Suppressor macrophage (primary cell): ENCODE results near the gene ACTRT2.

Experiments used
- DNase-seq, 4 experiments: peaks; one replicate each; pipeline ENCODE4 v3.0.0-alpha.2; 2020 to 2022

The ACTRT2 gene

DNA sequence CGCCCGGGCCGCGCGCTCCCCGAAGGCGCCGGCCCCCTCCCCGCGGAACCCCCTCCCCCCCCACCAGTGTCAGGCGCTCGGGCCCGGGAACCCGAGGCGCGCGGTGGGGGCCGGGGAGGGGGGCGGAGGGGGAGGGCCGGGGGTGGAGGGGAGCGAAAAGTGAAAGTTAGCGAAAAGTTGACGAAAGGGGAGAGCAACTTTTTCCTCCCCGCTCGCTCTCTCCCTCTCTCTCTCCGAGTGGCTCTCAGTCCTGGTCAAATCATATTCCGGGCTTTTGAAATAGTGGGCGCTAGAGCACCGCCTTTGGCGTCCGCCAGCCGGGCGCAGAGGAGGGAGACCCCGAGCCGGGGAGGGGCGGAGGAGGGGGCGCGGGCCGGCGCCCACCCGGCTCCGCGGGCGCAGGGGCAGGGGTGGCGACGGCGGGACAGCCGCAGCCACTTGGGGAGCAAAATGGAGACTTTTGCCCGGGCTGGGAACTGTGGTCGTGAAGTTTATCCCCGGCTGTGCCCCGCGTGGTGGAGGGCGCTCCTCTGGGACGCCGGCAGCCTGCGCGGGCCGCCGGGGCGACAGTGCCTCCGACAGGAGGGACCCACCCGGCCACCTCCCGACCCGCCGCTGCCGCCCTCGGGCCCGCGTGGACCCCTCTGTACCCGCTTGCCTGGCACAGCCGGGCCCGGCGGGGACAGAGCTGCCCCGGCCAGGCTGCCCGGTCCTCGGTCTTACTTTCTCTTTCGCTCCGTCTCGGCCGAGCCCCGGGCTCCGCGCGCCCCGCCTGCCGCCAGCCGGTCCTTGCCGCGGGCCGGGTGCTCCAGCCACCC lies 48.4 kb downstream of the ACTRT2 start:
- peak in 2 of 4 experiments; percentile 35 to 45 for DNase-seq

DNA sequence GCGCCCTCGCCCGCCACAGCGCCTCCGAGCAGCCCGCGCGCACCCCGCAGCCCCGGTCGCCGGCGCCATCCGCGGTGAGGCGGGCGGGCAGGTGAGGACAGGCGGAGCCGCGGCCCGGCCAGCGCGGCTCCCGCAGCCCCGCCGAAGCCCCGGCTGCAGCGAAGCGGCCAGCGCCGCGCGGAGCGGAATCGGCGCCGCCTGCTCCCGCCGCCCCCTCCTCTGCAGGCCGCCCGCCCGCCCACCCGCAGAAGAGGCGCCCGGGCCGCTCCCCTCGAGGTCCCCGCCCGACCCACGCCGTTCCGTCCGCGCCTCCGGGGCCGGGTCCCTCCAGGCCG lies 49.0 kb downstream of the ACTRT2 start:
- DNase-seq = no peak

DNA sequence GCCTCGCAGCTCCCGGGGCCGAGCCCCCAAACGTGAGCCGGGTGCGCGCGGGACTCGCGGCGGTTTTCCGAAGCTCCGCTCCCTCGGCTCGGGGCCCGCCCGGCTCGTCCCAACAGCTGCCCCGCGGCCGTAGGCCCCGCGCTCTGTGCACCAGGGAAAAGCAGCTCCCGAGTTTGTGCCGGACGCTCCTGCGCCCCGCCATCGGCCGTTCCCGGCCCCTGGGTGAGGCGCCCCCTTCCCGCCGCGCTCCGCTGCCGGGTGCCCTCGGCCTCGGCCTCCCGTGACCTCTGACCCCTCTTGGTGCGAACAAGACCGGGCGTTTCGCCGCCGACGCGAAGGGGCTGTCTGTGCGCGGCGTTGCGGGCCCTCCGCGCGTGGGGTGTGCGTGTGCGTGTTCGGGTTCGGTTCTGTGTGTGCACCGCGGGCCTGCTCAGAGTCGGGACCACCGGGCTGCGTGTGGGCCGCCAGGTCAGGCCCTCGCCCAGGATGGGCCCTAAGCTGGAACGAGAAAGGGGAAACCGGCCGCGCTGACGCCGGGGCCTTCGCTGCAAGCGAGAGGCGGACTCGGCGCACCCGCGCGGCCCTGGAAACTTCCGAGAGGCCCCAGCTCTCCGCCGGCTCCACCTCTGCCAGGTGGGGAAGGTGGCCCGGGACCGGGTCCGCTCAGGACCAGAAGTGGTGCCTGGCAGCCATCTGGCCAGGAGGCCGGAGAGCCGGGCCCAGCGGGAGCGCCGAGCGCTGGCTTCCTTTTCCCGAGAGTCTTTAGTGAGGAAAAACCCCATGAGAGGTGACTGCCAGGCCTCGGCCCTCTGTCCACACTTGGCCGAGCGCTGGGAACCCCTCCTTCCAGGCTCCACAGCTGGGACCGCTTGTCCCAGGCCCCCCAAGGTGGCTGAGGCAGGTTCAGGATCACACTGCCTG lies 49.6 kb downstream of the ACTRT2 start:
- no peak for DNase-seq

DNA sequence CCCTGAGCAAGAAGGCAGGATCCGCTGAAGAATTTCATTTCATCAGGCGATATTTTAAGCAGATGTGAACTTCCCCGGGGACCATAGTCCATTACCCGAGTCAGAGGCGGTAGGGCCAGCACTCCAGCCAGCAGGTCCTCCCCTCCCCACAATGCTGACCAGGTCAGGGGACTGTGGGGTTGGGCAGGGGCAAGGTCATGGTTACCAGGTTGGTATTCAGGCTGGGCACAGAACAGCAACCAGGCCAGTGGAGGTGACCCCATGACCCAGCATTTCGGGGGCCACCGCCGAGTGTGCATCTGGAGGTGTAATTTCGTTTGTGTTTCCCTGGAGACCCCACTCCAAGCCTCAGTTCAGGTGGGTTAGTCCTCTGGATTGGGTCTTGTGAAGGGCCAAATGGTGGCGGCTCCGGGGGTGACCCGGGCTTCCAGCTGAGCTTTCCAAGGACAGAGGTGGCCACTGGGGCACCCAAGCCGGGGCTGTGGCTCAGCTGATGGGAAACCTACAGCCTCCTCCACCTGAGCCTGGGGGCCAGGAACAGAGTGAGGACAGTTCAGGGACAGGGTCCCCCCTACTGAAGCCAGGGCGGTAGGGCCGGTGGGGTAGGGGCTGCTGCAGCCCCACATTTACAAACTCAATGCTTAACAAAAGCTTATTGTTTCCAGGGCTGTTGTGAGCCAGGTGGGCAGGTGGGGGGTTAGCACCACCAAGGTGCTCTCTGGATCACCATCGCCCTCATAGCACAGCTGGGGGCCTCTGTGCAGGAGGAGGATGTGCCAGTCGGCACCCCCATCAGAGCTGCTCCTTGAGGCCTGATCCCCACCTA lies 50.5 kb downstream of the ACTRT2 start:
- DNase-seq = no peak
